Caco-2 (cell line): ENCODE results near the gene PACS1. TPM values are rescaled to one million over a fixed set of nuclear protein-coding genes. Genes with fewer than 3 reads are reported as not detected.

Source experiments
- BruUV-seq: library from RNA; stranded (reverse); fragments of 400-500 nt; replicated peaks from 2 replicates; lab custom pipeline; 2021; lab: Mats Ljungman, UMichigan
- CTCF ChIA-PET: fragments of 300-600 bp; sonication (Branson Sonifier 250); formaldehyde crosslinking; loops from one replicate; lab custom pipeline; 2022; ENCODE audit warnings: antibody characterized with exemption; lab: Charles Lee
- POLR2A ChIA-PET: fragments of 300-600 bp; sonication (Branson Sonifier 250); formaldehyde crosslinking; loops from one replicate; lab custom pipeline; 2022; ENCODE audit warnings: antibody characterized with exemption; lab: Charles Lee
- DNase-seq, 2 experiments: peaks; one replicate each; pipeline versions ENCODE4 v3.0.0 to v3.0.0-alpha.2; 2020 to 2022
- H3K27me3 ChIP-seq: replicated peaks from 2 replicates; pipeline ENCODE4 v1.6.0; 2011; ENCODE audit warnings: low read length; ENCODE audit not compliant: control insufficient read depth, insufficient read depth
- H3K36me3 ChIP-seq: 2 replicates; pipeline ENCODE4 v1.5.1; 2011; ENCODE audit warnings: low read length; ENCODE audit not compliant: control insufficient read depth, insufficient read depth
- H3K4me1 ChIP-seq: fragments of 250-450 bp; sonication (Bioruptor Pico); 2 replicates; pipeline ENCODE4 v1.5.1; 2020; ENCODE audit warnings: mild to moderate bottlenecking
- H3K4me3 ChIP-seq: 2 replicates; pipeline ENCODE4 v1.5.1; 2011; ENCODE audit warnings: low read depth, mild to moderate bottlenecking, control low read depth, low read length
- H3K9me3 ChIP-seq: fragments of 250-450 bp; sonication (Bioruptor Pico); 2 replicates; pipeline ENCODE4 v1.5.1; 2020; ENCODE audit warnings: mild to moderate bottlenecking, moderate library complexity
- H3K27ac Mint-ChIP-seq: one replicate; pipeline ENCODE4 v1.8.0; 2022; ENCODE audit warnings: mixed read lengths; ENCODE audit not compliant: unreplicated experiment
- H3K27me3 Mint-ChIP-seq: one replicate; pipeline ENCODE4 v1.8.0; 2022; ENCODE audit warnings: mixed read lengths; ENCODE audit not compliant: insufficient read depth, unreplicated experiment
- H3K36me3 Mint-ChIP-seq: one replicate; pipeline ENCODE4 v1.8.0; 2022; ENCODE audit warnings: mild to moderate bottlenecking, mixed read lengths; ENCODE audit not compliant: insufficient read depth, unreplicated experiment
- H3K4me1 Mint-ChIP-seq: one replicate; pipeline ENCODE4 v1.8.0; 2022; ENCODE audit warnings: low read depth, mixed read lengths; ENCODE audit not compliant: unreplicated experiment
- H3K4me3 Mint-ChIP-seq: one replicate; pipeline ENCODE4 v1.8.0; 2022; ENCODE audit warnings: mild to moderate bottlenecking, moderate library complexity, mixed read lengths; ENCODE audit not compliant: unreplicated experiment
- H3K9me3 Mint-ChIP-seq: one replicate; pipeline ENCODE4 v1.8.0; 2022; ENCODE audit warnings: mixed read lengths; ENCODE audit not compliant: unreplicated experiment
- intact Hi-C: fragments of 100-400 bp; cut with micrococcal nuclease; formaldehyde crosslinking; loops from one replicate; pipeline ENCODE4 v1.10.0; 2022; ENCODE audit not compliant: unreplicated experiment
- total RNA-seq: library from RNA; stranded (reverse); gene quantifications from 2 replicates; pipeline ENCODE4 v1.2.3, GENCODE V29; 2022
- TF ChIP-seq, protein P1 (sequence below), 2 experiments: fragments of 200-600 bp in 1 of 2; IDR thresholded peaks; 1 replicate in 1 of 2; 2 replicates in 1 of 2; pipeline versions ENCODE4 v1.5.1 to v1.8.0; 2011 to 2022; ENCODE audit warnings: antibody characterized with exemption in 1 of 2, control low read depth in 1 of 2, inconsistent platforms in 1 of 2, low read depth in 1 of 2, low read length in 1 of 2, mild to moderate bottlenecking in 1 of 2, moderate library complexity in 1 of 2; ENCODE audit not compliant: insufficient read depth in 1 of 2, severe bottlenecking in 1 of 2, unreplicated experiment in 1 of 2

Gene PACS1
- total RNA-seq, 1 experiment from 2014 or later, result 82.2 TPM

- H3K4me3 Mint-ChIP-seq, result no peak overlapping the region
- POLR2A ChIA-PET, result interaction anchor here (0.6 kb wide), 1 partner anchor 59 kb away, joined by 5 read pairs; no protein-coding TSS in a partner anchor
- H3K36me3 ChIP-seq, result peaks cover 18% of the 10 kb centered on the region
Measured at GRCh38 chr11:66056501-66056900, 13.6 kb upstream of the PACS1 start.

GRCh38 chr11:66059966-66060680 is 9.9 kb upstream of the PACS1 start:
- POLR2A ChIA-PET, result no interaction called here
- Mint-ChIP-seq H3K27ac (no peak overlapping the region), H3K27me3 (no peaks in the 10 kb centered on the region), H3K4me1 (peaks cover 5% of the 10 kb centered on the region), H3K9me3 (no peaks in the 10 kb centered on the region), H3K36me3 (peaks cover 95% of the 10 kb centered on the region), H3K4me3 (no peak overlapping the region)
- CTCF ChIA-PET, result interaction anchor here (0.6 kb wide), 1 partner anchor 15 kb away, joined by 3 read pairs; no protein-coding TSS in a partner anchor
- H3K36me3 ChIP-seq, result peaks cover 21% of the 10 kb centered on the region
- intact Hi-C loops, result no loop called here
- no peak overlapping the region for H3K4me3 ChIP-seq
- DNase-seq, result no peak
- no peaks in the 10 kb centered on the region for H3K9me3 ChIP-seq
- TF ChIP-seq, protein P1, sequence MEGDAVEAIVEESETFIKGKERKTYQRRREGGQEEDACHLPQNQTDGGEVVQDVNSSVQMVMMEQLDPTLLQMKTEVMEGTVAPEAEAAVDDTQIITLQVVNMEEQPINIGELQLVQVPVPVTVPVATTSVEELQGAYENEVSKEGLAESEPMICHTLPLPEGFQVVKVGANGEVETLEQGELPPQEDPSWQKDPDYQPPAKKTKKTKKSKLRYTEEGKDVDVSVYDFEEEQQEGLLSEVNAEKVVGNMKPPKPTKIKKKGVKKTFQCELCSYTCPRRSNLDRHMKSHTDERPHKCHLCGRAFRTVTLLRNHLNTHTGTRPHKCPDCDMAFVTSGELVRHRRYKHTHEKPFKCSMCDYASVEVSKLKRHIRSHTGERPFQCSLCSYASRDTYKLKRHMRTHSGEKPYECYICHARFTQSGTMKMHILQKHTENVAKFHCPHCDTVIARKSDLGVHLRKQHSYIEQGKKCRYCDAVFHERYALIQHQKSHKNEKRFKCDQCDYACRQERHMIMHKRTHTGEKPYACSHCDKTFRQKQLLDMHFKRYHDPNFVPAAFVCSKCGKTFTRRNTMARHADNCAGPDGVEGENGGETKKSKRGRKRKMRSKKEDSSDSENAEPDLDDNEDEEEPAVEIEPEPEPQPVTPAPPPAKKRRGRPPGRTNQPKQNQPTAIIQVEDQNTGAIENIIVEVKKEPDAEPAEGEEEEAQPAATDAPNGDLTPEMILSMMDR (IDR thresholded peaks at IDR 0.05; ENCODE audit: insufficient read depth in 1 of 2, low read depth in 1 of 2, low read length in 1 of 2, severe bottlenecking in 1 of 2, unreplicated experiment in 1 of 2), result no peak
- no TSS peak for BruUV-seq
- peaks cover 2% of the 10 kb centered on the region; the same call in 1 of the 2 replicates for H3K4me1 ChIP-seq
- H3K27me3 ChIP-seq, result no peaks in the 10 kb centered on the region

More at GRCh38 chr11:66056501-66056900, 13.6 kb upstream of the PACS1 start:
- Mint-ChIP-seq H3K27me3 (no peaks in the 10 kb centered on the region), H3K36me3 (peaks cover 89% of the 10 kb centered on the region), H3K4me1 (peaks cover 7% of the 10 kb centered on the region), H3K27ac (no peak overlapping the region), H3K9me3 (no peaks in the 10 kb centered on the region)
- TF ChIP-seq, protein P1 (IDR thresholded peaks at IDR 0.05; ENCODE audit: insufficient read depth in 1 of 2, low read depth in 1 of 2, low read length in 1 of 2, severe bottlenecking in 1 of 2, unreplicated experiment in 1 of 2), result no peak
- Histone ChIP-seq H3K9me3 (no peaks in the 10 kb centered on the region), H3K27me3 (no peaks in the 10 kb centered on the region), H3K4me3 (no peak overlapping the region), H3K4me1 (peaks cover 3% of the 10 kb centered on the region; the same call in 1 of the 2 replicates)
- BruUV-seq, result no TSS peak
- DNase-seq, result no peak
- CTCF ChIA-PET, result no interaction called here
- intact Hi-C loops, result no loop called here

GRCh38 chr11:66061268-66061667 is 8.8 kb upstream of the PACS1 start:
- Histone ChIP-seq H3K4me1 (no peaks in the 10 kb centered on the region), H3K4me3 (no peak overlapping the region), H3K36me3 (peaks cover 18% of the 10 kb centered on the region), H3K27me3 (no peaks in the 10 kb centered on the region), H3K9me3 (no peaks in the 10 kb centered on the region)
- Mint-ChIP-seq H3K27me3 (no peaks in the 10 kb centered on the region), H3K36me3 (peaks cover 95% of the 10 kb centered on the region), H3K9me3 (no peaks in the 10 kb centered on the region), H3K27ac (no peak overlapping the region), H3K4me1 (no peaks in the 10 kb centered on the region), H3K4me3 (no peak overlapping the region)
- POLR2A ChIA-PET, result interaction anchor here (1.4 kb wide), 1 partner anchor 8 kb away, joined by 4 read pairs; no protein-coding TSS in a partner anchor
- no peak for DNase-seq
- no TSS peak for BruUV-seq
- TF ChIP-seq, protein P1 (IDR thresholded peaks at IDR 0.05; ENCODE audit: insufficient read depth in 1 of 2, low read depth in 1 of 2, low read length in 1 of 2, severe bottlenecking in 1 of 2, unreplicated experiment in 1 of 2), result no peak
- CTCF ChIA-PET, result interaction anchor here (0.9 kb wide), 1 partner anchor 10 kb away, joined by 3 read pairs; no protein-coding TSS in a partner anchor
- intact Hi-C loops, result no loop called here
